IMR-90 (cell line): ENCODE measurements around the gene C3orf18. TPM values are rescaled to one million over a fixed set of nuclear protein-coding genes. Genes with fewer than 3 reads are reported as not detected.

Experiments
- ATAC-seq: fragments of 200-7000 bp; cut with Tn5 transposase; 2 replicates; pipeline ENCODE4 v1.9.1; 2020; ENCODE audit warnings: low read depth, mild to moderate bottlenecking, moderate library complexity
- BruUV-seq: library from RNA; stranded (reverse); fragments of 400-500 nt; replicated peaks from 2 replicates; lab custom pipeline; 2021; lab: Mats Ljungman, UMichigan
- CTCF ChIA-PET: fragments of 300-600 bp; formaldehyde crosslinking; extraction: SDS; loops from one replicate; lab custom pipeline; 2021; ENCODE audit warnings: antibody characterized with exemption; lab: Yijun Ruan, JAX
- POLR2A ChIA-PET: fragments of 300-600 bp; sonication (Branson Sonifier 250); formaldehyde crosslinking; loops from one replicate; lab custom pipeline; 2022; ENCODE audit warnings: antibody characterized with exemption; ENCODE audit not compliant: unreplicated experiment; lab: Charles Lee
- DNase-seq: peaks from one replicate; pipeline ENCODE4 v3.0.0; 2013
- H2AFZ ChIP-seq: replicated peaks from 2 replicates; pipeline ENCODE3; 2013; ENCODE audit warnings: low read length, mild to moderate bottlenecking; ENCODE audit not compliant: poor library complexity
- H2AK5ac ChIP-seq: 2 replicates; pipeline ENCODE4 v1.6.1; 2013; ENCODE audit warnings: low read depth, low read length, inconsistent platforms
- H2AK9ac ChIP-seq: replicated peaks from 2 replicates; pipeline ENCODE3; 2013; ENCODE audit warnings: mild to moderate bottlenecking, low read depth, low read length, moderate library complexity; ENCODE audit not compliant: poor library complexity
- H2BK120ac ChIP-seq: 2 replicates; pipeline ENCODE4 v1.6.1; 2013; ENCODE audit warnings: low read depth, low read length, inconsistent platforms
- H2BK15ac ChIP-seq: 3 replicates; pipeline ENCODE4 v1.6.1; 2013; ENCODE audit warnings: low read depth, low read length, inconsistent platforms
- H2BK20ac ChIP-seq: 2 replicates; pipeline ENCODE4 v1.6.1; 2013; ENCODE audit warnings: low read depth, mild to moderate bottlenecking, inconsistent platforms, low read length, moderate library complexity
- H2BK5ac ChIP-seq: 2 replicates; pipeline ENCODE4 v1.6.1; 2013; ENCODE audit warnings: mild to moderate bottlenecking, low read depth, low read length, inconsistent platforms; ENCODE audit not compliant: poor library complexity, severe bottlenecking
- H3K14ac ChIP-seq: replicated peaks from 2 replicates; pipeline ENCODE4 v1.6.1; 2013; ENCODE audit warnings: low read depth, low read length, inconsistent platforms
- H3K18ac ChIP-seq: 2 replicates; pipeline ENCODE4 v1.6.1; 2013; ENCODE audit warnings: low read depth, low read length, control low read depth
- H3K23ac ChIP-seq: 2 replicates; pipeline ENCODE4 v1.6.1; 2013; ENCODE audit warnings: low read depth, low read length, inconsistent platforms
- H3K27ac ChIP-seq: 2 replicates; pipeline ENCODE4 v1.5.1; 2013; ENCODE audit warnings: mild to moderate bottlenecking, control low read depth, low read length; ENCODE audit not compliant: insufficient read depth
- H3K27me3 ChIP-seq: 2 replicates; pipeline ENCODE4 v1.6.1; 2013; ENCODE audit warnings: low read length; ENCODE audit not compliant: control insufficient read depth, insufficient read depth
- H3K36me3 ChIP-seq: 2 replicates; pipeline ENCODE4 v1.6.1; 2013; ENCODE audit warnings: low read length, mixed read lengths; ENCODE audit not compliant: control insufficient read depth, insufficient read depth
- H3K4ac ChIP-seq: 2 replicates; pipeline ENCODE4 v1.6.1; 2013; ENCODE audit warnings: low read depth, low read length, inconsistent platforms
- H3K4me1 ChIP-seq: 2 replicates; pipeline ENCODE4 v1.6.1; 2013; ENCODE audit warnings: low read length, mixed read lengths; ENCODE audit not compliant: control insufficient read depth, insufficient read depth
- H3K4me2 ChIP-seq: 2 replicates; pipeline ENCODE4 v1.6.1; 2013; ENCODE audit warnings: low read depth, mild to moderate bottlenecking, control low read depth, low read length, moderate library complexity
- H3K4me3 ChIP-seq: 2 replicates; pipeline ENCODE4 v1.5.1; 2013; ENCODE audit warnings: low read depth, mild to moderate bottlenecking, control low read depth, low read length, moderate library complexity; ENCODE audit not compliant: insufficient read depth
- H3K56ac ChIP-seq: 2 replicates; pipeline ENCODE4 v1.6.1; 2013; ENCODE audit warnings: low read length, inconsistent platforms; ENCODE audit not compliant: insufficient read depth; ENCODE audit errors: extremely low read depth
- H3K79me1 ChIP-seq, 2 experiments: 2 replicates each; pipeline ENCODE4 v1.6.1; 2013; ENCODE audit warnings: low read length in 2 of 2, inconsistent platforms in 1 of 2, low read depth in 1 of 2
- H3K9ac ChIP-seq: 2 replicates; pipeline ENCODE4 v1.6.1; 2013; ENCODE audit warnings: low read depth, low read length, control low read depth
- H3K9me1 ChIP-seq: 2 replicates; pipeline ENCODE4 v1.6.1; 2013; ENCODE audit warnings: low read length, inconsistent platforms; ENCODE audit not compliant: insufficient read depth
- H3K9me3 ChIP-seq: 2 replicates; pipeline ENCODE4 v1.6.1; 2013; ENCODE audit warnings: low read length; ENCODE audit not compliant: control insufficient read depth, insufficient read depth
- H4K20me1 ChIP-seq: 2 replicates; pipeline ENCODE4 v1.6.1; 2013; ENCODE audit warnings: low read length, inconsistent platforms; ENCODE audit not compliant: insufficient read depth
- H4K5ac ChIP-seq: 2 replicates; pipeline ENCODE4 v1.6.1; 2013; ENCODE audit warnings: mild to moderate bottlenecking, low read depth, low read length, control low read depth
- H4K8ac ChIP-seq, 2 experiments: 2 replicates each; pipeline ENCODE4 v1.6.1; 2013; ENCODE audit warnings: low read depth in 2 of 2, low read length in 2 of 2, control low read depth in 1 of 2, inconsistent platforms in 1 of 2
- H4K91ac ChIP-seq: 2 replicates; pipeline ENCODE4 v1.6.1; 2013; ENCODE audit warnings: low read depth, low read length, inconsistent platforms; ENCODE audit not compliant: insufficient read depth
- BHLHE40 ChIP-seq: fragments of 150-350 bp; IDR thresholded peaks from 2 replicates; pipeline ENCODE4 v1.6.1; 2016; ENCODE audit warnings: mild to moderate bottlenecking, low read depth, low read length
- CEBPB ChIP-seq: IDR thresholded peaks from 2 replicates; pipeline ENCODE4 v1.6.1; 2012; ENCODE audit warnings: low read depth, low read length, improper control_type of control experiment
- CHD1 ChIP-seq: IDR thresholded peaks from 2 replicates; pipeline ENCODE4 v1.6.1; 2012; ENCODE audit warnings: low read depth, low read length, improper control_type of control experiment
- CTCF ChIP-seq: conservative IDR thresholded peaks from 2 replicates; pipeline ENCODE4 v1.5.1; 2012; ENCODE audit warnings: mild to moderate bottlenecking, low read depth, low read length, improper control_type of control experiment
- ELK1 ChIP-seq: fragments of 150-350 bp; IDR thresholded peaks from 2 replicates; pipeline ENCODE4 v1.6.1; 2016; ENCODE audit warnings: low read depth, mild to moderate bottlenecking, low read length, moderate library complexity, borderline replicate concordance
- FOS ChIP-seq: fragments of 150-350 bp; IDR thresholded peaks from 2 replicates; pipeline ENCODE4 v1.6.1; 2016; ENCODE audit warnings: low read depth, low read length
- MAFK ChIP-seq: IDR thresholded peaks from 2 replicates; pipeline ENCODE4 v1.6.1; 2012; ENCODE audit warnings: low read depth, low read length, improper control_type of control experiment
- MXI1 ChIP-seq: IDR thresholded peaks from 2 replicates; pipeline ENCODE4 v1.6.1; 2012; ENCODE audit warnings: low read depth, mild to moderate bottlenecking, low read length, moderate library complexity, borderline replicate concordance
- NFE2L2 ChIP-seq: fragments of 150-350 bp; IDR thresholded peaks from 2 replicates; pipeline ENCODE4 v1.6.1; 2016; ENCODE audit warnings: low read depth, mild to moderate bottlenecking, low read length
- POLR2A ChIP-seq: IDR thresholded peaks from 2 replicates; pipeline ENCODE4 v1.6.1; 2012; ENCODE audit warnings: mild to moderate bottlenecking, low read depth, low read length
- RAD21 ChIP-seq: IDR thresholded peaks from 2 replicates; pipeline ENCODE4 v1.6.1; 2012; ENCODE audit warnings: low read length, improper control_type of control experiment
- RCOR1 ChIP-seq: IDR thresholded peaks from 2 replicates; pipeline ENCODE4 v1.6.1; 2012; ENCODE audit warnings: mild to moderate bottlenecking, low read length, improper control_type of control experiment; ENCODE audit not compliant: insufficient replicate concordance
- RFX5 ChIP-seq: IDR thresholded peaks from 2 replicates; pipeline ENCODE4 v1.8.0; 2012; ENCODE audit warnings: low read depth, mild to moderate bottlenecking, low read length, moderate library complexity
- SMC3 ChIP-seq: fragments of 150-350 bp; IDR thresholded peaks from 2 replicates; pipeline ENCODE4 v1.6.1; 2016; ENCODE audit warnings: low read depth, mild to moderate bottlenecking, antibody characterized with exemption, low read length, moderate library complexity
- USF2 ChIP-seq: fragments of 150-350 bp; IDR thresholded peaks from 2 replicates; pipeline ENCODE4 v1.6.1; 2017; ENCODE audit warnings: mild to moderate bottlenecking, antibody characterized with exemption, low read length, low read depth
- WGBS, 2 experiments: methylation state at CpG; one replicate each; pipeline versions ENCODE4 v1.1.5 to v1.1.7; 2013; ENCODE audit warnings: missing lambda C conversion rate in 2 of 2; ENCODE audit not compliant: insufficient read length in 1 of 2; ENCODE audit errors: extremely low coverage in 2 of 2; 5-methylcytosine and 5-hydroxymethylcytosine counted together
- dilution Hi-C: fragments of 300-500 bp; cut with HindIII; formaldehyde crosslinking; loops from one replicate; pipeline ENCODE4 v1.14.3; 2018; ENCODE audit warnings: low sequenced_read_pairs; ENCODE audit not compliant: unreplicated experiment
- in situ Hi-C: fragments of 300-500 bp; cut with MboI; formaldehyde crosslinking; loops from 3 replicates; pipeline ENCODE4 v1.14.3; 2019; ENCODE audit warnings: low sequenced_read_pairs, inconsistent platforms, mixed read lengths
- intact Hi-C: fragments of 100-400 bp; cut with micrococcal nuclease; formaldehyde crosslinking; loops from 2 replicates; pipeline ENCODE4 v1.10.0; 2022
- polyA plus RNA-seq, 3 experiments: library from polyadenylated mRNA; depleted of rRNA; stranded (reverse); fragments of >200 nt; gene quantifications; 2 replicates each; pipeline ENCODE4 v1.2.3, GENCODE V29; 2012; ENCODE audit warnings: low replicate concordance in 1 of 3
- total RNA-seq: library from RNA; depleted of rRNA; stranded (reverse); fragments of >200 nt; gene quantifications from 2 replicates; pipeline ENCODE4 v1.2.3, GENCODE V29; 2012

C3orf18 gene
- total and polyA plus RNA-seq, 2 of the 4 experiments (the other 2 are of a cell fraction) = 6.8 to 10.6 TPM

- peaks cover 0 to 4% of the 10 kb centered on the region in 2 experiments; a peak in 1 of 4 replicates for H3K79me1 ChIP-seq
- intact Hi-C loops = no loop called here
- H2AK9ac ChIP-seq = peak overlapping the region; percentile 99
- H3K9ac ChIP-seq = no peak overlapping the region
- dilution Hi-C loops = no loop called here
- peaks cover 11% of the 10 kb centered on the region; the same call in 1 of the 2 replicates for H3K36me3 ChIP-seq
- peak overlapping the region; percentile 73 to 75; a peak in 3 of 4 replicates for H4K8ac ChIP-seq
- peaks cover 24% of the 10 kb centered on the region for H3K9me1 ChIP-seq
- H4K5ac ChIP-seq = peak overlapping the region; percentile 48; the same call in 1 of the 2 replicates
- H3K4me3 ChIP-seq = no peak overlapping the region
- ChIA-PET POLR2A (no interaction called here), CTCF (interaction anchor here (1.5 kb wide), 1 partner anchor 11 kb away, joined by 9 read pairs; the partner anchor contains the start of gene CISH)
- peak overlapping the region; percentile 58; the same call in 1 of the 2 replicates for H3K18ac ChIP-seq
- 89% methylated on average over 2 of the region's 9 CpGs; no CpG with 5 or more reads in 1 of the 2 experiments for WGBS, 2 experiments
- H4K91ac ChIP-seq = peak overlapping the region; percentile 77; the same call in 1 of the 2 replicates
- no peak overlapping the region for H3K4me2 ChIP-seq
- no peak overlapping the region for H3K14ac ChIP-seq
- no peaks in the 10 kb centered on the region for H3K27me3 ChIP-seq
- peak overlapping the region; percentile 95 for H2AFZ ChIP-seq
- no peak overlapping the region for H3K23ac ChIP-seq
- DNase-seq (no peak), ATAC-seq (no peak)
- peak overlapping the region; percentile 77; the same call in 1 of the 2 replicates for H2BK20ac ChIP-seq
- H3K4ac ChIP-seq = peak overlapping the region; percentile 97
- H3K56ac ChIP-seq = no peak overlapping the region
- H3K4me1 ChIP-seq = peaks cover 22% of the 10 kb centered on the region
- BruUV-seq = no TSS peak
- peak overlapping the region; percentile 83 for H2AK5ac ChIP-seq
- no peak overlapping the region for H3K27ac ChIP-seq
- H4K20me1 ChIP-seq = no peaks in the 10 kb centered on the region
- in situ Hi-C loops = loop anchor here (25.0 kb wide), 1 partner anchor 1087 kb away; no protein-coding TSS in a partner anchor
- H3K9me3 ChIP-seq = no peaks in the 10 kb centered on the region
- H2BK15ac ChIP-seq = peak overlapping the region; percentile 53; the same call in 1 of the 3 replicates
- H2BK120ac ChIP-seq = peak overlapping the region; percentile 88
- H2BK5ac ChIP-seq = peak overlapping the region; percentile 36
- no peak for TF ChIP-seq MXI1
- no peak for TF ChIP-seq CEBPB
- TF ChIP-seq FOS = no peak
- TF ChIP-seq NFE2L2 = no peak
- TF ChIP-seq RAD21 = no peak
- TF ChIP-seq MAFK = no peak
- TF ChIP-seq RFX5 = no peak
- no peak for TF ChIP-seq CTCF
- TF ChIP-seq RCOR1 = no peak
- TF ChIP-seq BHLHE40 = no peak
- no peak for TF ChIP-seq ELK1
- no peak for TF ChIP-seq POLR2A
- TF ChIP-seq USF2 = no peak
- no peak for TF ChIP-seq SMC3
- no peak for TF ChIP-seq CHD1
Measured at GRCh38 chr3:50600141-50600753, 32.7 kb upstream of the C3orf18 start.
